ENCODE results near the gene PEX5.

The PEX5 gene

DNA sequence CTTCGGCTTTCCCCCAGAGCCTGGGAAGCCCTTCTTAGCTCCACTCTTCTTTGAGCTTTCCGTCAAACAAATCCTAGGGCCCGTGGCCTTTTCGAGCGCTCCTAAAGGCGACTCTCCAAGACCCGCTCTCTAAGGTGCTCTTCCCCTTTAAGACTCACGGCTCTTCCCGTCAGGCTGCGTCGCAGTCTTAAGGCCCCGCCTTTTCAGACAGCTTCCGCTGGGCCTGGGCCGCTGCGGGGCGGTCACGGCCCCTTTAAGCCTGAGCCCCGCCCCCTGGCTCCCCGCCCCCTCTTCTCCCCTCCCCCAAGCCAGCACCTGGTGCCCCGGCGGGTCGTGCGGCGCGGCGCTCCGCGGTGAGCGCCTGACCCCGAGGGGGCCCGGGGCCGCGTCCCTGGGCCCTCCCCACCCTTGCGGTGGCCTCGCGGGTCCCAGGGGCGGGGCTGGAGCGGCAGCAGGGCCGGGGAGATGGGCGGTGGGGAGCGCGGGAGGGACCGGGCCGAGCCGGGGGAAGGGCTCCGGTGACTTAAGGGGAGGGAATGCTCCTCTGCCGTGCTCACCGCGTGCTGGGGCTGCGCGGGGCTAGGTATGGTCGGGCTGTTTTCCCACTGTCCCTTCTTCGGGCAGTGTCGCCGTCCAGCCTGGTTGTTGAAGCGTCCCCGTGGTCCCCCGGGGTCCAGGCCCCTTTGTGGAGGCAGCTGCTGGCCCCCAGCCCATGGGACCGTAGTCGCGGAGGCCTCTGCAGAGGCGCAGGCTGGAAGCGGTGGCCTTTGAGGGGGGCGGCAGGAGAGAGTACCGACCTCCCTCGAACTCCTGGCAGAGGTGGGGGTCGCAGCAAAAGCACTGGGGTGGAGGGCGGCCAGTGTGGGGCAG is at the start of gene PEX5 (continued):
- TF ChIP-seq, protein P1, sequence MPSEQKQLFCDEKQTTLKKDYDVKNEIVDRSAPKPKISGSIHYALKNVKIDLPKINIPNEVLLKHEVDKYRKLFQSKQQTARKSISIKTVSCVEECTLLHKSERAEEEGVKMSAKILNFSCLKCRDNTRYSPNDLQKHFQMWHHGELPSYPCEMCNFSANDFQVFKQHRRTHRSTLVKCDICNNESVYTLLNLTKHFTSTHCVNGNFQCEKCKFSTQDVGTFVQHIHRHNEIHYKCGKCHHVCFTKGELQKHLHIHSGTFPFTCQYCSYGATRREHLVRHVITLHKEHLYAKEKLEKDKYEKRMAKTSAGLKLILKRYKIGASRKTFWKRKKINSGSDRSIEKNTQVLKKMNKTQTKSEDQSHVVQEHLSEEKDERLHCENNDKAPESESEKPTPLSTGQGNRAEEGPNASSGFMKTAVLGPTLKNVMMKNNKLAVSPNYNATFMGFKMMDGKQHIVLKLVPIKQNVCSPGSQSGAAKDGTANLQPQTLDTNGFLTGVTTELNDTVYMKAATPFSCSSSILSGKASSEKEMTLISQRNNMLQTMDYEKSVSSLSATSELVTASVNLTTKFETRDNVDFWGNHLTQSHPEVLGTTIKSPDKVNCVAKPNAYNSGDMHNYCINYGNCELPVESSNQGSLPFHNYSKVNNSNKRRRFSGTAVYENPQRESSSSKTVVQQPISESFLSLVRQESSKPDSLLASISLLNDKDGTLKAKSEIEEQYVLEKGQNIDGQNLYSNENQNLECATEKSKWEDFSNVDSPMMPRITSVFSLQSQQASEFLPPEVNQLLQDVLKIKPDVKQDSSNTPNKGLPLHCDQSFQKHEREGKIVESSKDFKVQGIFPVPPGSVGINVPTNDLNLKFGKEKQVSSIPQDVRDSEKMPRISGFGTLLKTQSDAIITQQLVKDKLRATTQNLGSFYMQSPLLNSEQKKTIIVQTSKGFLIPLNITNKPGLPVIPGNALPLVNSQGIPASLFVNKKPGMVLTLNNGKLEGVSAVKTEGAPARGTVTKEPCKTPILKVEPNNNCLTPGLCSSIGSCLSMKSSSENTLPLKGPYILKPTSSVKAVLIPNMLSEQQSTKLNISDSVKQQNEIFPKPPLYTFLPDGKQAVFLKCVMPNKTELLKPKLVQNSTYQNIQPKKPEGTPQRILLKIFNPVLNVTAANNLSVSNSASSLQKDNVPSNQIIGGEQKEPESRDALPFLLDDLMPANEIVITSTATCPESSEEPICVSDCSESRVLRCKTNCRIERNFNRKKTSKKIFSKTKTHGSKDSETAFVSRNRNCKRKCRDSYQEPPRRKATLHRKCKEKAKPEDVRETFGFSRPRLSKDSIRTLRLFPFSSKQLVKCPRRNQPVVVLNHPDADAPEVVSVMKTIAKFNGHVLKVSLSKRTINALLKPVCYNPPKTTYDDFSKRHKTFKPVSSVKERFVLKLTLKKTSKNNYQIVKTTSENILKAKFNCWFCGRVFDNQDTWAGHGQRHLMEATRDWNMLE (tag by site-specific recombination; conservative IDR thresholded peaks at IDR 0.05; ENCODE audit: low read depth), result no peak
- no peak; the same call in 1 of the 2 replicates for TF ChIP-seq KLF16 (tag by site-specific recombination; IDR thresholded peaks at IDR 0.05)
- TF ChIP-seq ZBTB1 (tag by site-specific recombination; IDR thresholded peaks at IDR 0.05), result no peak
- TF ChIP-seq ZNF335 (tag by site-specific recombination; conservative IDR thresholded peaks at IDR 0.05), result peak; percentile 71
- TF ChIP-seq, protein P2, sequence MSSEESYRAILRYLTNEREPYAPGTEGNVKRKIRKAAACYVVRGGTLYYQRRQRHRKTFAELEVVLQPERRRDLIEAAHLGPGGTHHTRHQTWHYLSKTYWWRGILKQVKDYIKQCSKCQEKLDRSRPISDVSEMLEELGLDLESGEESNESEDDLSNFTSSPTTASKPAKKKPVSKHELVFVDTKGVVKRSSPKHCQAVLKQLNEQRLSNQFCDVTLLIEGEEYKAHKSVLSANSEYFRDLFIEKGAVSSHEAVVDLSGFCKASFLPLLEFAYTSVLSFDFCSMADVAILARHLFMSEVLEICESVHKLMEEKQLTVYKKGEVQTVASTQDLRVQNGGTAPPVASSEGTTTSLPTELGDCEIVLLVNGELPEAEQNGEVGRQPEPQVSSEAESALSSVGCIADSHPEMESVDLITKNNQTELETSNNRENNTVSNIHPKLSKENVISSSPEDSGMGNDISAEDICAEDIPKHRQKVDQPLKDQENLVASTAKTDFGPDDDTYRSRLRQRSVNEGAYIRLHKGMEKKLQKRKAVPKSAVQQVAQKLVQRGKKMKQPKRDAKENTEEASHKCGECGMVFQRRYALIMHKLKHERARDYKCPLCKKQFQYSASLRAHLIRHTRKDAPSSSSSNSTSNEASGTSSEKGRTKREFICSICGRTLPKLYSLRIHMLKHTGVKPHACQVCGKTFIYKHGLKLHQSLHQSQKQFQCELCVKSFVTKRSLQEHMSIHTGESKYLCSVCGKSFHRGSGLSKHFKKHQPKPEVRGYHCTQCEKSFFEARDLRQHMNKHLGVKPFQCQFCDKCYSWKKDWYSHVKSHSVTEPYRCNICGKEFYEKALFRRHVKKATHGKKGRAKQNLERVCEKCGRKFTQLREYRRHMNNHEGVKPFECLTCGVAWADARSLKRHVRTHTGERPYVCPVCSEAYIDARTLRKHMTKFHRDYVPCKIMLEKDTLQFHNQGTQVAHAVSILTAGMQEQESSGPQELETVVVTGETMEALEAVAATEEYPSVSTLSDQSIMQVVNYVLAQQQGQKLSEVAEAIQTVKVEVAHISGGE (tag by site-specific recombination; conservative IDR thresholded peaks at IDR 0.05; ENCODE audit: low read depth), result peak; percentile 65
- TF ChIP-seq, protein P3, sequence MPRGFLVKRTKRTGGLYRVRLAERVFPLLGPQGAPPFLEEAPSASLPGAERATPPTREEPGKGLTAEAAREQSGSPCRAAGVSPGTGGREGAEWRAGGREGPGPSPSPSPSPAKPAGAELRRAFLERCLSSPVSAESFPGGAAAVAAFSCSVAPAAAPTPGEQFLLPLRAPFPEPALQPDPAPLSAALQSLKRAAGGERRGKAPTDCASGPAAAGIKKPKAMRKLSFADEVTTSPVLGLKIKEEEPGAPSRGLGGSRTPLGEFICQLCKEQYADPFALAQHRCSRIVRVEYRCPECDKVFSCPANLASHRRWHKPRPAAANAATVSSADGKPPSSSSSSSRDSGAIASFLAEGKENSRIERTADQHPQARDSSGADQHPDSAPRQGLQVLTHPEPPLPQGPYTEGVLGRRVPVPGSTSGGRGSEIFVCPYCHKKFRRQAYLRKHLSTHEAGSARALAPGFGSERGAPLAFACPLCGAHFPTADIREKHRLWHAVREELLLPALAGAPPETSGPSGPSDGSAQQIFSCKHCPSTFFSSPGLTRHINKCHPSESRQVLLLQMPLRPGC (tag by site-specific recombination; IDR thresholded peaks at IDR 0.05), result 0 out of 2 replicates have a peak, but pooled peaks have one; percentile 24
- TF ChIP-seq ZNF341 (tag by site-specific recombination; IDR thresholded peaks at IDR 0.05; ENCODE audit: low read depth), result peak; percentile 84
- TF ChIP-seq ZNF76 (tag by site-specific recombination; IDR thresholded peaks at IDR 0.05; ENCODE audit: borderline replicate concordance, low read depth), result peak; percentile 70; the same call in 1 of the 2 replicates
- peak; percentile 99 for TF ChIP-seq ZFP69B (tag by site-specific recombination; IDR thresholded peaks at IDR 0.05)
- no peak for TF ChIP-seq ZNF677 (tag by site-specific recombination; IDR thresholded peaks at IDR 0.05)
- TF ChIP-seq, protein P4, sequence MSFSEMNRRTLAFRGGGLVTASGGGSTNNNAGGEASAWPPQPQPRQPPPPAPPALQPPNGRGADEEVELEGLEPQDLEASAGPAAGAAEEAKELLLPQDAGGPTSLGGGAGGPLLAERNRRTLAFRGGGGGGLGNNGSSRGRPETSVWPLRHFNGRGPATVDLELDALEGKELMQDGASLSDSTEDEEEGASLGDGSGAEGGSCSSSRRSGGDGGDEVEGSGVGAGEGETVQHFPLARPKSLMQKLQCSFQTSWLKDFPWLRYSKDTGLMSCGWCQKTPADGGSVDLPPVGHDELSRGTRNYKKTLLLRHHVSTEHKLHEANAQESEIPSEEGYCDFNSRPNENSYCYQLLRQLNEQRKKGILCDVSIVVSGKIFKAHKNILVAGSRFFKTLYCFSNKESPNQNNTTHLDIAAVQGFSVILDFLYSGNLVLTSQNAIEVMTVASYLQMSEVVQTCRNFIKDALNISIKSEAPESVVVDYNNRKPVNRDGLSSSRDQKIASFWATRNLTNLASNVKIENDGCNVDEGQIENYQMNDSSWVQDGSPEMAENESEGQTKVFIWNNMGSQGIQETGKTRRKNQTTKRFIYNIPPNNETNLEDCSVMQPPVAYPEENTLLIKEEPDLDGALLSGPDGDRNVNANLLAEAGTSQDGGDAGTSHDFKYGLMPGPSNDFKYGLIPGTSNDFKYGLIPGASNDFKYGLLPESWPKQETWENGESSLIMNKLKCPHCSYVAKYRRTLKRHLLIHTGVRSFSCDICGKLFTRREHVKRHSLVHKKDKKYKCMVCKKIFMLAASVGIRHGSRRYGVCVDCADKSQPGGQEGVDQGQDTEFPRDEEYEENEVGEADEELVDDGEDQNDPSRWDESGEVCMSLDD (tag by site-specific recombination; IDR thresholded peaks at IDR 0.05), result no peak
- no peak for TF ChIP-seq ZNF146 (tag by site-specific recombination; IDR thresholded peaks at IDR 0.05)
- no peak for TF ChIP-seq ZNF776 (tag by site-specific recombination; IDR thresholded peaks at IDR 0.05; ENCODE audit: borderline replicate concordance)
- 0 out of 2 replicates have a peak, but pooled peaks have one; percentile 42 for TF ChIP-seq ZBTB7A (tag by site-specific recombination; IDR thresholded peaks at IDR 0.05; ENCODE audit: low read depth)
- TF ChIP-seq, protein P5, sequence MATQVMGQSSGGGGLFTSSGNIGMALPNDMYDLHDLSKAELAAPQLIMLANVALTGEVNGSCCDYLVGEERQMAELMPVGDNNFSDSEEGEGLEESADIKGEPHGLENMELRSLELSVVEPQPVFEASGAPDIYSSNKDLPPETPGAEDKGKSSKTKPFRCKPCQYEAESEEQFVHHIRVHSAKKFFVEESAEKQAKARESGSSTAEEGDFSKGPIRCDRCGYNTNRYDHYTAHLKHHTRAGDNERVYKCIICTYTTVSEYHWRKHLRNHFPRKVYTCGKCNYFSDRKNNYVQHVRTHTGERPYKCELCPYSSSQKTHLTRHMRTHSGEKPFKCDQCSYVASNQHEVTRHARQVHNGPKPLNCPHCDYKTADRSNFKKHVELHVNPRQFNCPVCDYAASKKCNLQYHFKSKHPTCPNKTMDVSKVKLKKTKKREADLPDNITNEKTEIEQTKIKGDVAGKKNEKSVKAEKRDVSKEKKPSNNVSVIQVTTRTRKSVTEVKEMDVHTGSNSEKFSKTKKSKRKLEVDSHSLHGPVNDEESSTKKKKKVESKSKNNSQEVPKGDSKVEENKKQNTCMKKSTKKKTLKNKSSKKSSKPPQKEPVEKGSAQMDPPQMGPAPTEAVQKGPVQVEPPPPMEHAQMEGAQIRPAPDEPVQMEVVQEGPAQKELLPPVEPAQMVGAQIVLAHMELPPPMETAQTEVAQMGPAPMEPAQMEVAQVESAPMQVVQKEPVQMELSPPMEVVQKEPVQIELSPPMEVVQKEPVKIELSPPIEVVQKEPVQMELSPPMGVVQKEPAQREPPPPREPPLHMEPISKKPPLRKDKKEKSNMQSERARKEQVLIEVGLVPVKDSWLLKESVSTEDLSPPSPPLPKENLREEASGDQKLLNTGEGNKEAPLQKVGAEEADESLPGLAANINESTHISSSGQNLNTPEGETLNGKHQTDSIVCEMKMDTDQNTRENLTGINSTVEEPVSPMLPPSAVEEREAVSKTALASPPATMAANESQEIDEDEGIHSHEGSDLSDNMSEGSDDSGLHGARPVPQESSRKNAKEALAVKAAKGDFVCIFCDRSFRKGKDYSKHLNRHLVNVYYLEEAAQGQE (tag by site-specific recombination; IDR thresholded peaks at IDR 0.05), result no peak
- TF ChIP-seq GLIS1 (tag by site-specific recombination; IDR thresholded peaks at IDR 0.05), result peak; percentile 97
- peak; percentile 10; the same call in 1 of the 2 replicates for TF ChIP-seq KLF9 (tag by site-specific recombination; IDR thresholded peaks at IDR 0.05; ENCODE audit: low read depth)
- no peak for TF ChIP-seq ZNF155 (tag by site-specific recombination; IDR thresholded peaks at IDR 0.05)
- no peak for TF ChIP-seq ZNF366 (tag by site-specific recombination; conservative IDR thresholded peaks at IDR 0.05)
- TF ChIP-seq ZNF660 (tag by site-specific recombination; IDR thresholded peaks at IDR 0.05), result 0 out of 2 replicates have a peak, but pooled peaks have one; percentile 7

Data from HEK293 (cell line).